ENCODE results near the gene CABP5.
A peak's percentile ranks its signal among the peaks of the same experiment; 100 is the strongest.

Gene CABP5

GRCh38 chr19:48029431-48029830 is 14.4 kb downstream of the CABP5 start:
- no peak for DNase-seq

- no peak for DNase-seq
Observed at GRCh38 chr19:48025480-48025879, 18.4 kb downstream of the CABP5 start.

- DNase-seq = no peak
Observed at GRCh38 chr19:48023518-48023917, 20.4 kb downstream of the CABP5 start.

- DNase-seq = no peak
Observed at GRCh38 chr19:48023011-48023410, 20.9 kb downstream of the CABP5 start.

GRCh38 chr19:48020686-48021085 is 23.2 kb downstream of the CABP5 start:
- DNase-seq = no peak

GRCh38 chr19:48010932-48011758 is 32.7 kb downstream of the CABP5 start:
- no peak for DNase-seq

GRCh38 chr19:48006762-48007161 is 37.1 kb downstream of the CABP5 start:
- DNase-seq = peak; percentile 26

GRCh38 chr19:48004236-48004635 is 39.6 kb downstream of the CABP5 start:
- DNase-seq = no peak

GRCh38 chr19:48000846-48001245 is 43.0 kb downstream of the CABP5 start:
- no peak for DNase-seq

GRCh38 chr19:47998800-47999199 is 45.1 kb downstream of the CABP5 start:
- no peak for DNase-seq

GRCh38 chr19:47996230-47996727 is 47.6 kb downstream of the CABP5 start:
- DNase-seq = no peak

GRCh38 chr19:47994209-47994802 is 49.6 kb downstream of the CABP5 start, which contains the start of gene ELSPBP1:
ELSPBP1 (plus strand) TSS chr19:47994632; CDS start chr19:48008668, 14,036 bp downstream.
- DNase-seq = no peak

- DNase-seq = no peak
Observed at GRCh38 chr19:47992070-47992469, 51.8 kb downstream of the CABP5 start, which contains the start of gene BSPH1. BSPH1 (minus strand) TSS chr19:47992170; CDS start chr19:47992081, 89 bp downstream.

GRCh38 chr19:47991191-47991808 is 52.6 kb downstream of the CABP5 start:
- no peak for DNase-seq
